MCF 10A (cell line): ENCODE data around the gene CSPG4. TPM values are rescaled to one million over a fixed set of nuclear protein-coding genes. Genes with fewer than 3 reads are reported as not detected.

Experiments used
- BruUV-seq: library from RNA; stranded (reverse); fragments of 400-500 nt; replicated peaks from 2 replicates; lab custom pipeline; 2021; lab: Mats Ljungman, UMichigan
- CTCF ChIA-PET: fragments of 300-600 bp; sonication (Branson Sonifier 250); formaldehyde crosslinking; extraction: SDS; loops from one replicate; lab custom pipeline; 2021; ENCODE audit warnings: antibody characterized with exemption, inconsistent platforms; lab: Yijun Ruan, JAX
- POLR2A ChIA-PET: fragments of 300-600, 350-650 bp; sonication (Branson Sonifier 250); formaldehyde crosslinking; extraction: SDS; loops from one replicate; lab custom pipeline; 2020; ENCODE audit warnings: antibody characterized with exemption, inconsistent platforms; lab: Yijun Ruan, JAX
- DNase-seq: peaks from one replicate; pipeline ENCODE4 v3.0.0-alpha.2; 2018; ENCODE audit not compliant: unreplicated experiment
- H3K27ac Mint-ChIP-seq: one replicate; pipeline ENCODE4 v1.8.0; 2022; ENCODE audit warnings: mild to moderate bottlenecking, low read depth, mixed read lengths; ENCODE audit not compliant: unreplicated experiment
- H3K27me3 Mint-ChIP-seq: one replicate; pipeline ENCODE4 v1.8.0; 2022; ENCODE audit warnings: mixed read lengths; ENCODE audit not compliant: insufficient read depth, unreplicated experiment
- H3K36me3 Mint-ChIP-seq: one replicate; pipeline ENCODE4 v1.8.0; 2022; ENCODE audit warnings: mild to moderate bottlenecking, moderate library complexity, mixed read lengths; ENCODE audit not compliant: insufficient read depth, unreplicated experiment
- H3K4me1 Mint-ChIP-seq: one replicate; pipeline ENCODE4 v1.8.0; 2022; ENCODE audit warnings: mixed read lengths; ENCODE audit not compliant: insufficient read depth, unreplicated experiment
- H3K4me3 Mint-ChIP-seq: one replicate; pipeline ENCODE4 v1.8.0; 2022; ENCODE audit warnings: mild to moderate bottlenecking, moderate library complexity, mixed read lengths; ENCODE audit not compliant: unreplicated experiment
- H3K9me3 Mint-ChIP-seq: one replicate; pipeline ENCODE4 v1.8.0; 2022; ENCODE audit warnings: mixed read lengths; ENCODE audit not compliant: unreplicated experiment
- CTCF ChIP-seq: fragments of 200-600 bp; IDR thresholded peaks from one replicate; pipeline ENCODE4 v1.8.0; 2022; ENCODE audit warnings: antibody characterized with exemption, mild to moderate bottlenecking; ENCODE audit not compliant: unreplicated experiment
- intact Hi-C: fragments of 100-400 bp; cut with micrococcal nuclease; formaldehyde crosslinking; loops from 2 replicates; pipeline ENCODE4 v1.14.1; 2022
- total RNA-seq: library from RNA; stranded (reverse); gene quantifications from 2 replicates; pipeline ENCODE4 v1.2.3, GENCODE V29; 2022

CSPG4 gene
- total RNA-seq, 1 experiment from 2014 or later: 0.21 TPM

GRCh38 chr15:75669191-75669878 is 43.3 kb downstream of the CSPG4 start:
- ChIA-PET POLR2A (interaction anchor here (0.6 to 7.0 kb wide), 10 partner anchors 17 to 261 kb away, joined by 3 to 111 read pairs (median 4); partner anchors contain the start of genes IMP3, PTPN9, SIN3A and SNUPN), CTCF (interaction anchor here (0.8 to 1.7 kb wide), 6 partner anchors 15 to 218 kb away, joined by 4 to 7 read pairs (median 5); partner anchors contain the start of genes IMP3 and SIN3A)
- peaks cover 45% of the 10 kb centered on the region for H3K4me1 Mint-ChIP-seq
- H3K36me3 Mint-ChIP-seq: no peaks in the 10 kb centered on the region
- BruUV-seq: no TSS peak
- peak; percentile 92 for DNase-seq
- H3K4me3 Mint-ChIP-seq: no peak overlapping the region
- no peaks in the 10 kb centered on the region for H3K27me3 Mint-ChIP-seq
- intact Hi-C loops: no loop called here
- TF ChIP-seq CTCF: no peak
- peaks cover 7% of the 10 kb centered on the region for H3K9me3 Mint-ChIP-seq
- peak overlapping the region; percentile 78 for H3K27ac Mint-ChIP-seq

- peak; percentile 93 for DNase-seq
- Mint-ChIP-seq H3K27me3 (no peaks in the 10 kb centered on the region), H3K4me3 (peak overlapping the region; percentile 65), H3K4me1 (peaks cover 57% of the 10 kb centered on the region), H3K36me3 (no peaks in the 10 kb centered on the region), H3K9me3 (peaks cover 7% of the 10 kb centered on the region), H3K27ac (peak overlapping the region; percentile 100)
- POLR2A ChIA-PET: interaction anchor here (0.9 to 7.0 kb wide), 15 partner anchors 13 to 332 kb away, joined by 3 to 111 read pairs (median 4); partner anchors contain the start of genes IMP3, MAN2C1, PTPN9 and SIN3A
- intact Hi-C loops: loop anchor here (2.0 kb wide), 1 partner anchor 26 kb away; the partner anchor contains the start of gene IMP3
- no peak for TF ChIP-seq CTCF
- CTCF ChIA-PET: interaction anchor here (2.0 to 2.1 kb wide), 2 partner anchors 19 to 28 kb away, joined by 5 to 9 read pairs; partner anchors contain the start of gene SNX33
- TSS peak; percentile 81 for BruUV-seq
Observed at GRCh38 chr15:75666823-75667501, 45.7 kb downstream of the CSPG4 start.

- BruUV-seq: no TSS peak
- intact Hi-C loops: no loop called here
- ChIA-PET CTCF (interaction anchor here (0.9 to 2.4 kb wide), 3 partner anchors 13 to 138 kb away, joined by 3 to 7 read pairs (median 3); no protein-coding TSS in a partner anchor), POLR2A (interaction anchor here (0.6 to 7.0 kb wide), 10 partner anchors 13 to 296 kb away, joined by 3 to 111 read pairs (median 6); partner anchors contain the start of genes IMP3, MAN2C1, SIN3A and SNUPN)
- Mint-ChIP-seq H3K36me3 (no peaks in the 10 kb centered on the region), H3K4me1 (peaks cover 65% of the 10 kb centered on the region), H3K9me3 (peaks cover 7% of the 10 kb centered on the region), H3K4me3 (no peak overlapping the region), H3K27me3 (no peaks in the 10 kb centered on the region), H3K27ac (no peak overlapping the region)
- DNase-seq: peak; percentile 49
- TF ChIP-seq CTCF: no peak
Observed at GRCh38 chr15:75663931-75664421, 48.7 kb downstream of the CSPG4 start.
